ENCODE results near the gene RBMX2. TPM values are rescaled to one million over a fixed set of nuclear protein-coding genes. Genes with fewer than 3 reads are reported as not detected.

The RBMX2 gene
- total RNA-seq (2022; extraction: Qiagen RNA extraction), result 25.6 to 32.8 TPM (median 27.1 TPM) in 5 replicates

GRCh38 chrX:130401415-130402207 lies at the start of gene RBMX2:
RBMX2 (plus strand) TSS chrX:130401987; CDS start chrX:130402033, 46 bp downstream.

GRCh38 chrX:130385520-130385919 lies 16.3 kb upstream of the RBMX2 start, which contains the start of gene GPR119:
GPR119 (minus strand) TSS chrX:130385674; CDS start chrX:130385447, 227 bp downstream.

Other genes starting within 250 kb of the RBMX2 start
- 66.5 to 71.9 TPM (median 70.7 TPM) in 5 replicates for gene AIFM1, start 236.1 kb upstream of the RBMX2 start, total RNA-seq (2022; extraction: Qiagen RNA extraction)
- 0.07 to 0.32 TPM (median 0.18 TPM) in 5 replicates for gene RAB33A, start 230.0 kb upstream of the RBMX2 start, total RNA-seq (2022; extraction: Qiagen RNA extraction)
- 2.3 to 3.7 TPM (median 2.4 TPM) in 5 replicates for gene ZNF280C, start 133.1 kb upstream of the RBMX2 start, total RNA-seq (2022; extraction: Qiagen RNA extraction)
- gene SLC25A14, start 62.1 kb upstream of the RBMX2 start, total RNA-seq (2022; extraction: Qiagen RNA extraction), result 15.4 to 18.2 TPM (median 16.5 TPM) in 5 replicates
- gene GPR119, start 16.3 kb upstream of the RBMX2 start, total RNA-seq (2022; extraction: Qiagen RNA extraction), result not detected in 5 replicates